Loucy (cell line): ENCODE measurements around the gene LDLRAD4.

ENCODE experiments used
- CTCF ChIP-seq: fragments of 200-600 bp; sonication (generic); conservative IDR thresholded peaks from 2 replicates; pipeline ENCODE4 v1.5.1; 2014; ENCODE audit warnings: mild to moderate bottlenecking, antibody characterized with exemption, low read length
- EZH2phosphoT487 ChIP-seq: fragments of 200-600 bp; IDR thresholded peaks from 2 replicates; pipeline ENCODE4 v1.6.1; 2018; ENCODE audit warnings: antibody characterized with exemption, mild to moderate bottlenecking, moderate library complexity, borderline replicate concordance

GRCh38 chr18:13378150-13378549, 159.6 kb downstream of the LDLRAD4 start:
- TF ChIP-seq CTCF (no peak), EZH2phosphoT487 (no peak)
